Subcutaneous adipose tissue (tissue), 4 donors: ENCODE data around the gene PDSS1. TPM values are rescaled to one million over a fixed set of nuclear protein-coding genes. Genes with fewer than 3 reads are reported as not detected.

Source experiments
- total RNA-seq, 4 donors: library from RNA; depleted of rRNA; stranded (reverse); fragments of >200 nt; gene quantifications; one replicate each; pipeline ENCODE4 v1.1.0, GENCODE V29; 2016
- TF ChIP-seq, protein P1 (sequence below): fragments of 450-650 bp; IDR thresholded peaks from one replicate; pipeline ENCODE4 v1.5.1; 2016; ENCODE audit warnings: low read depth, mild to moderate bottlenecking, control low read depth, antibody characterized with exemption, moderate library complexity

PDSS1 gene
- total RNA-seq, 4 donors from 2014 or later = 2.8 to 7.0 (median 4.3) TPM

DNA sequence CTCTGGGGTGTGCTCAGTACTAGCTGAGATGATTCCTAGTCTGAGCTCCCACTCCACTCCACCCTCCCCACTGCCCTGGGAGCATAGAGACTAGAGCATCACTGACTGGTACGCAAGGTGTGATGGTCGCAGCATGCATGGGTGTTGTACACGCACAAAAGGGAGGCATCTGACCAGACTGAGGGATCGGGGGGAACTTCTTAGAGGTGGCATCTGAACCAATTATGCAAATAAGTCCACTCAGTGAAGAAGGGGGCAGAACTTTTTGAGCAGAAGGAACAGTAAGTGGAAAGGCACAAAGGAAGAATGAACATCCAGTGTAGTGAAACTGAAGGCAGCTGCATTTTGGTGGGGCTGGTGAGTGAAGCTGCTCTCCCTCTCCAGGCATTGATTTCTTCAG, 25.5 kb downstream of the PDSS1 start:
- TF ChIP-seq, protein P1, sequence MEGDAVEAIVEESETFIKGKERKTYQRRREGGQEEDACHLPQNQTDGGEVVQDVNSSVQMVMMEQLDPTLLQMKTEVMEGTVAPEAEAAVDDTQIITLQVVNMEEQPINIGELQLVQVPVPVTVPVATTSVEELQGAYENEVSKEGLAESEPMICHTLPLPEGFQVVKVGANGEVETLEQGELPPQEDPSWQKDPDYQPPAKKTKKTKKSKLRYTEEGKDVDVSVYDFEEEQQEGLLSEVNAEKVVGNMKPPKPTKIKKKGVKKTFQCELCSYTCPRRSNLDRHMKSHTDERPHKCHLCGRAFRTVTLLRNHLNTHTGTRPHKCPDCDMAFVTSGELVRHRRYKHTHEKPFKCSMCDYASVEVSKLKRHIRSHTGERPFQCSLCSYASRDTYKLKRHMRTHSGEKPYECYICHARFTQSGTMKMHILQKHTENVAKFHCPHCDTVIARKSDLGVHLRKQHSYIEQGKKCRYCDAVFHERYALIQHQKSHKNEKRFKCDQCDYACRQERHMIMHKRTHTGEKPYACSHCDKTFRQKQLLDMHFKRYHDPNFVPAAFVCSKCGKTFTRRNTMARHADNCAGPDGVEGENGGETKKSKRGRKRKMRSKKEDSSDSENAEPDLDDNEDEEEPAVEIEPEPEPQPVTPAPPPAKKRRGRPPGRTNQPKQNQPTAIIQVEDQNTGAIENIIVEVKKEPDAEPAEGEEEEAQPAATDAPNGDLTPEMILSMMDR = no peak

DNA sequence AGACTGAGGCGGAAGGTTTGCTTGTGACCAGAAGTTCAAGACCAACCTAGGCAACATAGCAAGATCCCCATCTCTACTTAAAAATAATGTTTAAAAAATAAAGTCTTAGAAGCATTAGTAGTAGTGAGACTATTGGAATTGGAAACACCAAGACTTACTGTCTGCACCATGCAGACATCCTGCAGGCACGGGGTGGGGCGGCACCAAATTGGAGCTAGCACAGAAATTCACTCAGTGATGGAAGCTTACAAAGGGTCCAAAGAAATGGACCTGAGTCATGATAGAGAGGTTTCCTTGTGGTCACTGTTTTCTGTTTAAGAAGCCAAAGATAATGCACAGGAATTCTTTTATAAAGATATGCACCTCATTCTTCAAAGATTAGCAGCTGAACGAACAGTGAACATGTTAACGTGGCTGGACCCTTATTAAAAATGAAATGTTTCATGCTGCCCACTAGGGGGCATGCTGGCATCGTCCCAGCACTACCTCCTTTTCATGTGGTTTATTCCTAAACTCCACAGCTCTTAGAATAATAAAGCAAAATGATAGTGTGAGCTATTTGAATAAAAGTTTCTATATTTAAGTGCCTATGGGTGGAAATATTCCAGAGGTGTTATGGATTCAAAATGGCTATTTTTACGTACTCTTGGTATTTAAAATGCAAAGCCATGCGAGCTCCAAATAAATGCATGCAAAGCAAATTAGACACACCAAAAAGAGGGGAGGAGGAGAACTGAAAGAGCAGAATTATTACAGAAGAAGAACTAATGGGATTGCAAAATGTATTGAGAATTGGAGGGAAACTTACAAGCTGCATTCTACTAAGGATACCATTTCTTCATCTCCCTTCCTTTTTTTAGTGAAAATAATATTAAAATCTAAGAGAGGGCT, 28.6 kb downstream of the PDSS1 start:
- TF ChIP-seq, protein P1 = no peak

DNA sequence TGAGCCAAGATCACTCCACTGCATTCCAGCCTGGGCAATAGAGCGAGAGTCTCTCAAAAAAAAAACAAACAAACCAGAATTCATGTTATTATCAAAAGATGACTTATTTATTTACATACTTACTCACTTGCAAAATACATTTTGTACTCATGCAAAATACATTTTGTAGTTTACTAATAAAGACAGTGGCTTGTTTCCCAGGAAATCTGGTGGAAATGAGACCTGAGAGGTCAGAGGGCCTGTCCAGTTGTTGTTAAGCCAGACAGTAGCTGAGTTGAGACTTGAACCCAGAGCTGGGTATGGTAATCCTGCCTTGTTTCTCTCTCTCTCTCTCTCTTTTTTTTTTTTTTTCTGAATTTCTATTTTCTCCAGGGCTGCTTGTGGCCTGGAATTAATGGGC, 29.5 kb downstream of the PDSS1 start:
- TF ChIP-seq, protein P1 = no peak

DNA sequence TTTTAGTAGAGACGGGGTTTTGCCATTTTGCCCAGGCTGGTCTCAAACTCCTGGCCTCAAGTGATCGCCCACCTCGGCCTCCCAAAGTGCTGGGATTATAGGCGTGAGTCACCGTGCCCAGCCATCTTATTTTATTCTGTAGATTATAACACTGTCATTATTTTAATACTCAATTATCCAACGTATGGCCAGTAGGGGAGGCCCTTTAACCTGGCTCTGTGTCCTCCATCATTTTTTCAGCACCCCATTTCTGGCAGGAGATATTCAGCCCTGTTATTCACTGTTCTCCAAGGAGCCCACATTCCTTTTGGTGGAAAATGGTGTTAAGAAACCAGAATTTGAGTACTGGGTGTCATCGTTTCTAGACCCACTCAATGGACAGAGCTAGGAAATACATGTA, 31.5 kb downstream of the PDSS1 start:
- TF ChIP-seq, protein P1 = no peak

DNA sequence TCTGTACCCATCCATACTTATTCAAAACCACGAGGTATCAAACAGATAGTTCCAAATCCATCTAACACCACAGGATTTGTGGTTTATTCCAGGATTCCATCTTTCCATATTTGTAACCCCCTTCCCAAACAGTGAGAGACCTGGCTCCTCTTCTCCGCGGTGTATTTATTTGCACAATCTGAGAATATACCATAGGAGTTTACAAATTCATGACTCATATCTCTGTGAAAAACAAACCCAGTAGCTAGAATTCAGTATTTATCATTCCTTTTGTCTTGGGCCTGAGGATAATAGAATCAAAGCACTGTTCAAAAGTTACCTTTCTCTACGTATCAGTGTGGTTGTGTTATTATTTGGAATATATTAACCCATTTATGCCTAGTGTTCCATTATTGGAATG, 31.9 kb downstream of the PDSS1 start:
- TF ChIP-seq, protein P1 = no peak

DNA sequence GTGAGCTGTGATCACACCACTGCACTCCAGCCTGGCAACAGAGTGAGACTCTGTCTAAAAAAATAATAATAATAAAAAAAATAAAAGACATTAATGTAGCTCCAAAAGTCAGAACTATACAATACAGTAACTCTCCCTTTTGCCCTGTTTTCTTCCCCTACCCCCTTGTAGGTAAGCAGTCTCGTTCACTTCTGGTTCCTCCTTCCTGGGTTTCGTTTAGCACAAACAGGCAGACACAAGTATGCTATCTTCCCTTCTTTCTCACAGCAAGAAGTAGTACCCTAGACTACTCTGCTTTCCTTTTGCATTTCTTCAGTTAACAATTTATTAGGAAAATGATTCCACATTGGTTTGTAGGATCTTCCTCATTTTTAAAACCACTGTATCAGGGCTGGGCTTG, 33.1 kb downstream of the PDSS1 start:
- TF ChIP-seq, protein P1 = no peak

DNA sequence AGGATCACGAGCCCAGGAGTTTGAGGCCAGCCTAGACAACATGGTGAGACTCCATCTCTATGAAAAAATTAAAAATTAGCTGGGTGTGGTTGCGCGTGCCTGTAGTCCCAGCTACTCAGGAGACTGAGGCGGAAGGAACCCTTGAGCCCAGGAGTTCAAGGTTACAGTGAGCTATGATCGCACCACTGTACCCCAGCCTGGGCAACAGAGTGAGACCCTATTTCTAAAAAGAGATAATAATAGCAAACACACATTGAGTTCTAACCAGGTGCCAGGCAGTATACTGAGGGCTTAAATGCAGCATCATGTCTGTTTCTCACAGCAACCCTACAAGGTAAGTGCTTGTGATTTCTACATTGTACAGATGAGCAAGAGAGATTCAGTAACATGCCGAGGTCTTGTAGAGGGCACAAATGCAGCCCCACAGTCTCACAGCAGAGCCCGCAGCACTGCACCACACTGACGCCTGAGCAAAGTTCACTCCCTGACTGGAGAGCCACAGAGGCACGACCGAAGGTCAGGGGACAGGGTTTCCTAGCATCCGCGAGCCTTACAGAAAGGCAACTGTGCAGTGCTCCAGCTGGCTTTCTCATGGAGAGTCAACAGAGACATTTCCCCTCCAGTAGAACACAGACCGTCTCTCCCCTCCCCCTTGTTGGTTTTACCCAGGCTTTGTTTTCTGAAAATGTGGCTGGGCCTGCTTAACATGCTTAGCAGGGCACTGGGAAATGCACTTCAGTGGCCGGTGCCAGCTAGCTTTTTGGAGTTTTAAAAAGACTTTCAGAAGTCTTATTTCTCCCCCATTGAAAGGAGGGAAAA, 36.5 kb downstream of the PDSS1 start:
- TF ChIP-seq, protein P1 = no peak
